Neural progenitor cell (in vitro differentiated cells): ENCODE results near the gene TYR.

Experiments
- EZH2 ChIP-seq: fragments of 200-600 bp; sonication (generic); IDR thresholded peaks from 2 replicates; pipeline ENCODE4 v1.6.1; 2017; ENCODE audit warnings: antibody characterized with exemption, mild to moderate bottlenecking, moderate library complexity
- EZH2phosphoT487 ChIP-seq: fragments of 200-600 bp; sonication (generic); IDR thresholded peaks from 2 replicates; pipeline ENCODE4 v1.6.1; 2017; ENCODE audit warnings: antibody characterized with exemption
- TF ChIP-seq, protein P1 (sequence below): fragments of 200-600 bp; sonication (generic); IDR thresholded peaks from 2 replicates; pipeline ENCODE4 v1.5.1; 2017; ENCODE audit warnings: antibody characterized with exemption, mild to moderate bottlenecking

DNA sequence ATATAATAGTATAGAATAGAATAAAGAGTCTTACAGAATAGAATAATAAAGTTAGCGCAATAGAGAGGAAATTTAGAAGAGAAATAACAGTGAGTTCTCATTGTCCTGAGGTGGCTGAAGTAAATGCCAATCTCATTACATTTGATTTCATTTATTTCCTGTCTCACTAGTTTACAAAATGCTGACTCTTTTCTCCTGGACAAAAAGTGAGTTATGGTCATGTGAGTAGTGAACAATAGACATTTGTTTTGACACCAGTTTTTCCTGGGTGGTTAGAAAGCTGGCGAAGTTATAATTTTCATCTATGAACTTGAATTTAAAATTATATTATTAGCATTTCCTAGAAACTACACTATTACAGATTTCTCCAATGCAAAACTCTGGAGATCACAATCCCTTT is 143.7 kb downstream of the TYR start:
- TF ChIP-seq, protein P1, sequence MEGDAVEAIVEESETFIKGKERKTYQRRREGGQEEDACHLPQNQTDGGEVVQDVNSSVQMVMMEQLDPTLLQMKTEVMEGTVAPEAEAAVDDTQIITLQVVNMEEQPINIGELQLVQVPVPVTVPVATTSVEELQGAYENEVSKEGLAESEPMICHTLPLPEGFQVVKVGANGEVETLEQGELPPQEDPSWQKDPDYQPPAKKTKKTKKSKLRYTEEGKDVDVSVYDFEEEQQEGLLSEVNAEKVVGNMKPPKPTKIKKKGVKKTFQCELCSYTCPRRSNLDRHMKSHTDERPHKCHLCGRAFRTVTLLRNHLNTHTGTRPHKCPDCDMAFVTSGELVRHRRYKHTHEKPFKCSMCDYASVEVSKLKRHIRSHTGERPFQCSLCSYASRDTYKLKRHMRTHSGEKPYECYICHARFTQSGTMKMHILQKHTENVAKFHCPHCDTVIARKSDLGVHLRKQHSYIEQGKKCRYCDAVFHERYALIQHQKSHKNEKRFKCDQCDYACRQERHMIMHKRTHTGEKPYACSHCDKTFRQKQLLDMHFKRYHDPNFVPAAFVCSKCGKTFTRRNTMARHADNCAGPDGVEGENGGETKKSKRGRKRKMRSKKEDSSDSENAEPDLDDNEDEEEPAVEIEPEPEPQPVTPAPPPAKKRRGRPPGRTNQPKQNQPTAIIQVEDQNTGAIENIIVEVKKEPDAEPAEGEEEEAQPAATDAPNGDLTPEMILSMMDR, result no peak
- TF ChIP-seq EZH2 (no peak), EZH2phosphoT487 (no peak)
